ENCODE results near the gene RABL3.
"Not testable (repeated sequence)": the region's sequence is repeated elsewhere in the genome, so short reads cannot be mapped to it uniquely, and the experiment has no call there.

The RABL3 gene

GRCh38 chr3:120741837-120742197 is 499 bp downstream of the RABL3 start:
- DNase-seq (ENCODE audit: low read depth in 1 of 2, low spot score in 1 of 2), result no peak
- Histone ChIP-seq H3K4me3 (replicated peaks; ENCODE audit: insufficient read depth, low read length) (peak overlapping the region; percentile 97), H3K27ac (replicated peaks) (peak overlapping the region; percentile 99), H3K27me3 (ENCODE audit: insufficient read depth, poor library complexity, severe bottlenecking) (no peaks in the 10 kb centered on the region)
- TF ChIP-seq POLR2AphosphoS5 (IDR thresholded peaks at IDR 0.05; ENCODE audit: low read depth) (peak; percentile 13; the same call in 1 of the 2 replicates), GABPA (IDR thresholded peaks at IDR 0.05; ENCODE audit: low read depth) (no peak)

- Histone ChIP-seq H3K27ac (replicated peaks) (peak overlapping the region; percentile 99), H3K4me3 (replicated peaks; ENCODE audit: insufficient read depth, low read length) (peak overlapping the region; percentile 97), H3K27me3 (ENCODE audit: insufficient read depth, poor library complexity, severe bottlenecking) (no peaks in the 10 kb centered on the region)
- TF ChIP-seq REST (IDR thresholded peaks at IDR 0.05; ENCODE audit: insufficient replicate concordance, low read depth) (no peak), SPI1 (IDR thresholded peaks at IDR 0.05; ENCODE audit: borderline replicate concordance, low read depth) (no peak), GABPA (IDR thresholded peaks at IDR 0.05; ENCODE audit: low read depth) (no peak), CTCF (IDR thresholded peaks at IDR 0.05; ENCODE audit: insufficient read depth, low read length) (no peak), POLR2AphosphoS5 (IDR thresholded peaks at IDR 0.05; ENCODE audit: low read depth) (no peak)
- no peak for DNase-seq (ENCODE audit: low read depth in 1 of 2, low spot score in 1 of 2)
Observed at GRCh38 chr3:120741320-120741719, 996 bp downstream of the RABL3 start.

GRCh38 chr3:120738006-120738405 is 4.3 kb downstream of the RABL3 start:
- not testable (repeated sequence) for H3K4me3 ChIP-seq (replicated peaks; ENCODE audit: insufficient read depth, low read length); H3K27me3 ChIP-seq (ENCODE audit: insufficient read depth, poor library complexity, severe bottlenecking); DNase-seq (ENCODE audit: low read depth in 1 of 2, low spot score in 1 of 2); H3K27ac ChIP-seq (replicated peaks)

GRCh38 chr3:120730576-120731542 is 11.5 kb downstream of the RABL3 start:
- H3K27ac ChIP-seq (replicated peaks), result no peak overlapping the region
- H3K27me3 ChIP-seq (ENCODE audit: insufficient read depth, poor library complexity, severe bottlenecking), result no peaks in the 10 kb centered on the region
- H3K4me3 ChIP-seq (replicated peaks; ENCODE audit: insufficient read depth, low read length), result no peak overlapping the region
- TF ChIP-seq CTCF (IDR thresholded peaks at IDR 0.05; ENCODE audit: insufficient read depth, low read length) (no peak), POLR2AphosphoS5 (IDR thresholded peaks at IDR 0.05; ENCODE audit: low read depth) (no peak), REST (IDR thresholded peaks at IDR 0.05; ENCODE audit: insufficient replicate concordance, low read depth) (no peak), SPI1 (IDR thresholded peaks at IDR 0.05; ENCODE audit: borderline replicate concordance, low read depth) (no peak), GABPA (IDR thresholded peaks at IDR 0.05; ENCODE audit: low read depth) (no peak)
- DNase-seq (ENCODE audit: low read depth in 1 of 2, low spot score in 1 of 2), result no peak

Data from HL-60 (cell line).